Spleen (tissue), 11 donors: ENCODE data around the gene SALL4. TPM values are rescaled to one million over a fixed set of nuclear protein-coding genes. Genes with fewer than 3 reads are reported as not detected.

Source experiments
- DNase-seq: peaks from one replicate; pipeline ENCODE4 v3.0.0-alpha.2; 2020
- H3K27ac ChIP-seq, 8 donors: fragments of 200-600 bp; sonication (generic) in 7 of 8; 1 replicate in 4 of 8; 2 replicates in 4 of 8; pipeline versions ENCODE4 v1.5.0 to v1.8.0; 2016 to 2021; ENCODE audit warnings: inconsistent platforms in 4 of 8, mild to moderate bottlenecking in 4 of 8, moderate library complexity in 1 of 8
- H3K27me3 ChIP-seq, 7 donors: fragments of 200-600 bp; sonication (generic) in 6 of 7; replicated peaks in 1 of 7; 1 replicate in 4 of 7; 2 replicates in 3 of 7; pipeline versions ENCODE4 v1.5.0 to v1.8.0; 2016 to 2021; ENCODE audit warnings: inconsistent platforms in 3 of 7, mild to moderate bottlenecking in 1 of 7
- H3K36me3 ChIP-seq, 6 donors: fragments of 200-600 bp; sonication (generic) in 5 of 6; 1 replicate in 4 of 6; 2 replicates in 2 of 6; pipeline versions ENCODE4 v1.5.0 to v1.8.0; 2016 to 2021; ENCODE audit warnings: inconsistent platforms in 2 of 6
- H3K4me1 ChIP-seq, 6 donors: fragments of 200-600 bp; sonication (generic) in 5 of 6; 1 replicate in 3 of 6; 2 replicates in 3 of 6; pipeline versions ENCODE4 v1.5.0 to v1.8.0; 2016 to 2021; ENCODE audit warnings: inconsistent platforms in 3 of 6
- H3K4me3 ChIP-seq, 8 donors: fragments of 200-600 bp; sonication (generic) in 7 of 8; 1 replicate in 4 of 8; 2 replicates in 4 of 8; pipeline versions ENCODE4 v1.5.0 to v1.8.0; 2016 to 2021; ENCODE audit warnings: inconsistent platforms in 4 of 8, mild to moderate bottlenecking in 4 of 8, moderate library complexity in 2 of 8
- H3K9me3 ChIP-seq, 8 donors: fragments of 200-600 bp; sonication (generic) in 7 of 8; 1 replicate in 4 of 8; 2 replicates in 4 of 8; pipeline versions ENCODE4 v1.5.0 to v1.8.0; 2016 to 2021; ENCODE audit warnings: inconsistent platforms in 4 of 8
- POLR2A ChIP-seq, 3 donors: fragments of 450-650 bp; IDR thresholded peaks; one replicate each; pipeline ENCODE4 v1.5.1; 2017; ENCODE audit warnings: antibody characterized with exemption in 3 of 3, mild to moderate bottlenecking in 1 of 3
- POLR2AphosphoS5 ChIP-seq, 3 donors: sonication (generic); formaldehyde crosslinking; IDR thresholded peaks; one replicate each; pipeline ENCODE4 v1.5.1; 2017; ENCODE audit warnings: antibody characterized with exemption in 3 of 3
- WGBS, 5 donors: extraction: QIAGEN DNeasy Blood & Tissue Kit in 3 of 5; methylation state at CpG; one replicate each; pipeline versions ENCODE4 v1.1.5 to v1.1.7; 2013 to 2018; 5-methylcytosine and 5-hydroxymethylcytosine counted together
- intact Hi-C: fragments of 100-400 bp; cut with DNase I; formaldehyde crosslinking; loops from one replicate; pipeline ENCODE4 v1.15.0; 2023; ENCODE audit warnings: low total_unique reads
- polyA plus RNA-seq, 3 donors: library from polyadenylated mRNA; stranded (reverse); fragments of 200-250 nt; gene quantifications; one replicate each; pipeline ENCODE4 v1.2.1, GENCODE V29; 2013
- total RNA-seq, 7 donors: library from RNA; depleted of rRNA in 3 of 7; stranded (reverse); fragments of >200 nt in 3 of 7; fragmentation: NEBNext Ultra II Directional in 4 of 7; extraction: Animal tissue kit (Norgen Biotek cat#: 25700) in 4 of 7; gene quantifications; one replicate each; pipeline versions ENCODE4 v1.1.0 to v1.2.1, GENCODE V29; 2016 to 2021
- TF ChIP-seq, protein P1 (sequence below), 11 experiments: fragments of 200-600 bp in 7 of 11; fragments of 450-650 bp in 4 of 11; sonication (generic) in 4 of 11; IDR thresholded peaks in 8 of 11; conservative IDR thresholded peaks in 3 of 11; 1 replicate in 7 of 11; 2 replicates in 4 of 11; pipeline versions ENCODE4 v1.4.0 to v1.8.0; 2016 to 2021; ENCODE audit warnings: antibody characterized with exemption in 11 of 11, inconsistent platforms in 4 of 11, mild to moderate bottlenecking in 1 of 11
- donor health status: healthy with polysubstance abuse.
- donor health status: DM: no; HTN: no; CAD: no; lungs with moderate emphysema.
- donor health status: DM: no; HTN: no; CAD: no.
- donor health status: Bipolar disorder and iron deficiency.
- donor health status: healthy.
- donor health status: DM: no; HTN: no; CAD: no.
- donor health status: DM: yes; HTN: yes; CAD: no.

SALL4 gene
- total and polyA plus RNA-seq, 10 donors: 0.06 to 2.3 (median 0.42) TPM

DNA sequence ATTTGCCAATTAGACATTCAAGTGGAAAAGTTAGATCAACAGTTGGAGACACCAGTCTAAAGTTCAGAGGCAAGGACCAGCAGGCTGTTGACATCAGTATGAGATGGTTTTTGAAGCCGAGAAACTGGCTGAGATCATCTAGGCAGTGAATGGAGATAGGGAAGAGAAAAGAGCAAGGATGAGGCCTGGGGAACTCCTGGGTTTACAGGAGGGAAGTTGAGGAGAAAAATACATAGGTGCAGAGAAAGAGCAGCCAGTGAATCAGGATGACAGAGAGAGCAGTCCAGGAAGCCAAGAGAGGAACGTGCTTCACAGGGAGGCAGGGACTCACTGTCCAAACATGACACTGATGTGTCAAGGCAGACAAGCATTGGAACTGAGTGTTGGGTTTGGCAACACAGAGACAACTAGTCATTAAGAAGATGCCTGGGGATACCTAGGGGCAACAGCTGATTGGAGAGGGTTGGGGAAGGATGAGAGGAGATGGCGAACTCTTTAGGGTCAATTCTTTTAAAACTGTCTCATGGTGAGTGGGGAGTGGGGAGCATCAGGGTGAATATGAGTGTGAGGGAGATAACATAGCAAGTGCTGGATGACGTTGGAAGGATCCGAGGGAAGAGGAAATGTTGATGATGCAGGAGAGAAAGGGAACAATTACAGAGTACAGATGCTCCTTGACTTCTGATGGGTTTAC lies 13.2 kb upstream of the SALL4 start:
- DNase-seq: no peak
- TF ChIP-seq, protein P1, sequence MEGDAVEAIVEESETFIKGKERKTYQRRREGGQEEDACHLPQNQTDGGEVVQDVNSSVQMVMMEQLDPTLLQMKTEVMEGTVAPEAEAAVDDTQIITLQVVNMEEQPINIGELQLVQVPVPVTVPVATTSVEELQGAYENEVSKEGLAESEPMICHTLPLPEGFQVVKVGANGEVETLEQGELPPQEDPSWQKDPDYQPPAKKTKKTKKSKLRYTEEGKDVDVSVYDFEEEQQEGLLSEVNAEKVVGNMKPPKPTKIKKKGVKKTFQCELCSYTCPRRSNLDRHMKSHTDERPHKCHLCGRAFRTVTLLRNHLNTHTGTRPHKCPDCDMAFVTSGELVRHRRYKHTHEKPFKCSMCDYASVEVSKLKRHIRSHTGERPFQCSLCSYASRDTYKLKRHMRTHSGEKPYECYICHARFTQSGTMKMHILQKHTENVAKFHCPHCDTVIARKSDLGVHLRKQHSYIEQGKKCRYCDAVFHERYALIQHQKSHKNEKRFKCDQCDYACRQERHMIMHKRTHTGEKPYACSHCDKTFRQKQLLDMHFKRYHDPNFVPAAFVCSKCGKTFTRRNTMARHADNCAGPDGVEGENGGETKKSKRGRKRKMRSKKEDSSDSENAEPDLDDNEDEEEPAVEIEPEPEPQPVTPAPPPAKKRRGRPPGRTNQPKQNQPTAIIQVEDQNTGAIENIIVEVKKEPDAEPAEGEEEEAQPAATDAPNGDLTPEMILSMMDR (IDR thresholded peaks at IDR 0.05 in 8 of 11, conservative IDR thresholded peaks at IDR 0.05 in 3 of 11): no peak
- TF ChIP-seq POLR2AphosphoS5 (IDR thresholded peaks at IDR 0.05): no peak
- no peak overlapping the region for H3K27ac ChIP-seq
- WGBS, 5 donors: 69 to 79% (median 77%) methylated on average over 5 of the region's 5 CpGs
- no peaks in the 10 kb centered on the region for H3K36me3 ChIP-seq
- no peaks in the 10 kb centered on the region for H3K27me3 ChIP-seq
- intact Hi-C loops: no loop called here
- no peaks in the 10 kb centered on the region for H3K9me3 ChIP-seq
- H3K4me1 ChIP-seq: no peaks in the 10 kb centered on the region
- no peak overlapping the region for H3K4me3 ChIP-seq

- Histone ChIP-seq H3K4me1 (no peaks in the 10 kb centered on the region), H3K36me3 (no peaks in the 10 kb centered on the region), H3K27ac (no peak overlapping the region), H3K9me3 (no peaks in the 10 kb centered on the region), H3K4me3 (no peak overlapping the region), H3K27me3 (no peaks in the 10 kb centered on the region)
- 75 to 91% (median 77%) methylated on average over 4 of the region's 4 CpGs for WGBS, 5 donors
- intact Hi-C loops: no loop called here
- no peak for DNase-seq
- TF ChIP-seq, protein P1 (IDR thresholded peaks at IDR 0.05 in 8 of 11, conservative IDR thresholded peaks at IDR 0.05 in 3 of 11): no peak
- TF ChIP-seq POLR2AphosphoS5 (IDR thresholded peaks at IDR 0.05) (no peak), POLR2A (IDR thresholded peaks at IDR 0.05) (no peak)
These were observed 10.5 kb upstream of the SALL4 start for GRCh38 chr20:51812861-51813260.

GRCh38 chr20:51811514-51812128 lies 9.3 kb upstream of the SALL4 start:
- TF ChIP-seq POLR2A (IDR thresholded peaks at IDR 0.05): no peak
- no peaks in the 10 kb centered on the region for H3K9me3 ChIP-seq
- 79 to 87% (median 84%) methylated on average over 8 of the region's 8 CpGs for WGBS, 5 donors
- H3K27me3 ChIP-seq: no peaks in the 10 kb centered on the region
- no peak overlapping the region for H3K4me3 ChIP-seq
- no peak overlapping the region for H3K27ac ChIP-seq
- H3K36me3 ChIP-seq: no peaks in the 10 kb centered on the region
- H3K4me1 ChIP-seq: no peaks in the 10 kb centered on the region
- DNase-seq: no peak
- intact Hi-C loops: no loop called here

DNA sequence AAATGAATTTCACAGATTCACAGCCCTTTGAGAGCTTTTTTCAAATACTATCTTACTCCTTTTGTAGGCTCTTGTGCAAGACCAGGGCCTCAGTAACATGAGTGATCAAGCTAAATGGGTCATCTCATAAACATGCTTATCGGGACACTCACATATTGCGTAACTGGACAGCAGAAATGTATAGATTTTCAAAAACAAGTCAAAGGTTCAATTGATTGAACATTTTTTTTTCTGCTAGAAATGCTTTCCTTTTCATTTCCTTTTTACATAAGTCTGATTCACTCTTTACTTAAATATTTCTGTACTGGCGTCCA lies 8.7 kb upstream of the SALL4 start:
- intact Hi-C loops: no loop called here

More for the DNA sequence above, 8.7 kb upstream of the SALL4 start:
- Histone ChIP-seq H3K9me3 (no peaks in the 10 kb centered on the region), H3K4me1 (no peaks in the 10 kb centered on the region), H3K27me3 (peaks cover 0 to 1% (median 0%) of the 10 kb centered on the region in 7 donors), H3K36me3 (no peaks in the 10 kb centered on the region), H3K27ac (no peak overlapping the region), H3K4me3 (no peak overlapping the region)
- no peak for DNase-seq
- TF ChIP-seq POLR2A (IDR thresholded peaks at IDR 0.05) (no peak), POLR2AphosphoS5 (IDR thresholded peaks at IDR 0.05) (no peak)
- TF ChIP-seq, protein P1 (IDR thresholded peaks at IDR 0.05 in 8 of 11, conservative IDR thresholded peaks at IDR 0.05 in 3 of 11): no peak
- 75 to 89% (median 87%) methylated on average over 3 of the region's 3 CpGs for WGBS, 5 donors
